GM20000 (cell line): ENCODE measurements around the gene SOX2.

Experiments
- DNase-seq: peaks from one replicate; pipeline ENCODE4 v3.0.0; 2012; ENCODE audit warnings: low spot score
- CTCF ChIP-seq: IDR thresholded peaks from 2 replicates; pipeline ENCODE4 v1.5.1; 2012; ENCODE audit warnings: mild to moderate bottlenecking, control low read depth; ENCODE audit errors: extremely low read depth, missing control alignments

The SOX2 gene

DNA sequence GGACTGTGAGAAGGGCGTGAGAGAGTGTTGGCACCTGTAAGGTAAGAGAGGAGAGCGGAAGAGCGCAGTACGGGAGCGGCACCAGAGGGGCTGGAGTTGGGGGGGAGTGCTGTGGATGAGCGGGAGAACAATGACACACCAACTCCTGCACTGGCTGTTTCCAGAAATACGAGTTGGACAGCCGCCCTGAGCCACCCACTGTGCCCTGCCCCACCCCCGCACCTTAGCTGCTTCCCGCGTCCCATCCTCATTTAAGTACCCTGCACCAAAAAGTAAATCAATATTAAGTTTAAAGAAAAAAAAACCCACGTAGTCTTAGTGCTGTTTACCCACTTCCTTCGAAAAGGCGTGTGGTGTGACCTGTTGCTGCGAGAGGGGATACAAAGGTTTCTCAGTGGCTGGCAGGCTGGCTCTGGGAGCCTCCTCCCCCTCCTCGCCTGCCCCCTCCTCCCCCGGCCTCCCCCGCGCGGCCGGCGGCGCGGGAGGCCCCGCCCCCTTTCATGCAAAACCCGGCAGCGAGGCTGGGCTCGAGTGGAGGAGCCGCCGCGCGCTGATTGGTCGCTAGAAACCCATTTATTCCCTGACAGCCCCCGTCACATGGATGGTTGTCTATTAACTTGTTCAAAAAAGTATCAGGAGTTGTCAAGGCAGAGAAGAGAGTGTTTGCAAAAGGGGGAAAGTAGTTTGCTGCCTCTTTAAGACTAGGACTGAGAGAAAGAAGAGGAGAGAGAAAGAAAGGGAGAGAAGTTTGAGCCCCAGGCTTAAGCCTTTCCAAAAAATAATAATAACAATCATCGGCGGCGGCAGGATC lies at the start of gene SOX2:
TSS of gene SOX2 (plus strand) at position 601 of the 811 bp plus-strand sequence. CDS start 436 bp downstream, outside the sequence.
- DNase-seq, result peak; percentile 80
- TF ChIP-seq CTCF, result no peak

GRCh38 chr3:181683563-181683962 lies 28.2 kb upstream of the SOX2 start:
- TF ChIP-seq CTCF, result no peak
- DNase-seq, result no peak

GRCh38 chr3:181687190-181687589 lies 24.5 kb upstream of the SOX2 start:
- no peak for TF ChIP-seq CTCF
- no peak for DNase-seq

DNA sequence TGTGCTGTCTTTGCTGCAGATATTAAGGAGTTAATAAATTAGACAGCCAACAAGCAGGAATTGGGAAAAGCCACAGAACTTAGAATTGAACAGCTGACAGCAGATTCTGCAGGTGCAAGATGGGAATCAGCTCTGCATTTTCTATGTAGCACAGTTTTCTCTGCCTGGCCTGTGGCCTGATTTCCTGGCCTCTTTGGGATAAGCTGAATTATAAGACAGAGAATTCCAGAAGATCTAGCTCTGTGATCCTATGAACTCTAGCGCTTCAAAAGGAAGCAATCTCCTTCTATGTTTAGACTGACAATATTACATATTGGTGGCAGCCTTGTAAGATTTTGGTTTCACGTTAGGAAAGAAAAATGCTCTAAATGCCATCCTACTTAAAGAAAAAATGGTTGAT lies 24.0 kb upstream of the SOX2 start:
- TF ChIP-seq CTCF, result no peak

GRCh38 chr3:181689546-181689945 lies 22.2 kb upstream of the SOX2 start:
- TF ChIP-seq CTCF, result no peak
- no peak for DNase-seq

More for the DNA sequence above, 24.0 kb upstream of the SOX2 start:
- no peak for DNase-seq

GRCh38 chr3:181690769-181691168 lies 21.0 kb upstream of the SOX2 start:
- TF ChIP-seq CTCF, result no peak

DNA sequence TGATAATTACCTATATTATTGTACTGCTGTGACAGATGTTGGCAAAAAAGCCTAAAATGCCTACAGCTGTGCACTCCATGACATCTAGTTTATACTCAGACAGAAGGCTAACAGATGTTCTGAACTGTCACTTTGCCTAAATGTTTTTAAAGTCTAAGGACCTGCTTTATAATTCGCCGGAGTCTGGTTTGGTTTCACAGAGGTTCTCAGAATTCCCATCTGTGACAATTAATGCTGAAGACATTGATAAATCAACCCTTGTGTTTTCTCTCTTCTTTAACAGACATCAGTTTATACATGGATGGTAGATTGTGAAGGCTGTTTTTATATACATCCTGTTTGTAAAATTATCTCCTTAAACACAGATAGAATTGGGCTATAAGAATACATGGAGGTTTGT lies 19.8 kb upstream of the SOX2 start:
- TF ChIP-seq CTCF, result no peak
- no peak for DNase-seq

More at GRCh38 chr3:181690769-181691168, 21.0 kb upstream of the SOX2 start:
- no peak for DNase-seq
